A549 treated with dexamethasone at 1 μM for 4 hours (cell line): ENCODE data around the gene IMP3. TPM values are rescaled to one million over a fixed set of nuclear protein-coding genes. Genes with fewer than 3 reads are reported as not detected.

Experiments
- total RNA-seq: library from RNA; stranded (reverse); fragments of 200-300 nt; extraction: Qiagen RNA extraction; gene quantifications from 5 replicates; pipeline ENCODE4 v1.2.3, GENCODE V29; 2022

IMP3 gene, protein sequence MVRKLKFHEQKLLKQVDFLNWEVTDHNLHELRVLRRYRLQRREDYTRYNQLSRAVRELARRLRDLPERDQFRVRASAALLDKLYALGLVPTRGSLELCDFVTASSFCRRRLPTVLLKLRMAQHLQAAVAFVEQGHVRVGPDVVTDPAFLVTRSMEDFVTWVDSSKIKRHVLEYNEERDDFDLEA
- 90.4 to 117 TPM (median 108 TPM) in 5 replicates for total RNA-seq

DNA sequence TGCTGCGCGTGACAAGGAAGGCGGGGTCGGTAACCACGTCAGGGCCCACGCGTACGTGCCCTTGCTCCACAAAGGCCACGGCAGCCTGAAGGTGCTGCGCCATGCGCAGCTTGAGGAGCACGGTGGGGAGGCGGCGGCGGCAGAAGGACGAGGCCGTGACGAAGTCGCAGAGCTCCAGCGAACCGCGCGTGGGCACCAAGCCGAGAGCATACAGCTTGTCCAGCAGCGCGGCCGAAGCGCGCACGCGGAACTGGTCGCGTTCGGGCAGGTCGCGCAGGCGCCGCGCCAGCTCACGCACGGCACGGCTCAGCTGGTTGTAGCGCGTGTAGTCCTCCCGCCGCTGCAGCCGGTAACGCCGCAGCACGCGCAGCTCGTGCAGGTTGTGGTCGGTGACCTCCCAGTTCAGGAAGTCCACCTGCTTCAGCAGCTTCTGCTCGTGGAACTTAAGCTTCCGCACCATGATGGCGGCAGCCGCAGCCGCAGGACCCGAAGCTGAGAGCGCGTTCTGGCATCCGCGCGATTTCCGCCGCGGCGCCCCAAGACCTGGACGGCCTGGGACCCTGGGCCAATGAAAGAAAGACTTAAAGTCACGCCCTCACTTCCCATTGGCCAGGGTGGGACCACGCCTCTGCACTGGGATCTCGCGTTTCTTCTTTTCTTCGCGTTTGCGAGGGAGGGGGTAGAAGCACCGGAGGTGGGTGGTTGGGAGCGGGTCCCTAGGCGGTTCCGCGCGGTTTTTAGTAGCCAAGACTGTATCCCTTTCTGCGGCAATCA is at the start of gene IMP3:
Gene IMP3, minus strand, starts transcription at position 516 of the 774 bp plus-strand sequence. Its CDS starts 56 bp downstream, at position 460.

DNA sequence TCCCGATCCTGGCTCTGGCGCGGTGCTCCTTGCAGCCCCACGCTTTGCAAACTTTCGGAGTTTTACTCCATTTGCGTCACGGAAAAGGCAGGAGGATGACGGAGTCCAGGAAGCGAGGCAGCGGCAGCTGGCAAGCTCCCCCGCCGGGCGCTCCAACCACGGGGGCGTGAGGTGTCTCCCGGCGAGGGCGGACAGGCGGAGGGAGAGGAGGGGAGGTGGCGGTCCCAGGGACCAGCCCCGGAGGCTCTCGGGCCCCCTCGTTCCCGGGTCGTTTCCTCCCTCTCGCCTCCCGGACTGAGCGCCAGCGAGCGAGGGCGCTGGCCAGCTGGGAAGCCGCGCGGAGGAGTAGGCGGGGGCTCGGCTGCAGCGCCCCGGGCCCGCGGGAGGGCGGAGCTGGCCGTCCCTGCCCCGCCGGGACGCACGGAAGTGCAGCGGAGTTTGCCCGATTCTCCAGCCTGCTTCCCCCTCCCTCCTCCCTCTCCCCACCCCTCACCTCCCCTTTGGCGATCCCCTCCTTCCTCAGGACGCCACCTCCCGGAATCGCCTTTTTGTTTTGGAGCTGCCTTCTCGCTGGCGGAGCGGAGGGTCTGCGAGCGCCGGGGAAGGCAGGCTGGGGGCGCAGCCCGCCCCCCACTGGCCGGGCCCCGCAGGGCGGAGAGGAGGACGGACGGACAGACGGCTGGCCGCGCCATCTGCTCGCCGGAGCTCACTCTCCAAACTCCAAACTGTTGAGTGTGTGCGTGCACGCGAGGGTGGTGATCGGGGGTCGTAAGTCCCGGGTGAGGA is 7.5 kb upstream of the IMP3 start, which contains the start of gene SNX33:
Gene SNX33, plus strand, starts transcription at position 543 of the 786 bp plus-strand sequence. CDS start 1,191 bp downstream, outside the sequence.

DNA sequence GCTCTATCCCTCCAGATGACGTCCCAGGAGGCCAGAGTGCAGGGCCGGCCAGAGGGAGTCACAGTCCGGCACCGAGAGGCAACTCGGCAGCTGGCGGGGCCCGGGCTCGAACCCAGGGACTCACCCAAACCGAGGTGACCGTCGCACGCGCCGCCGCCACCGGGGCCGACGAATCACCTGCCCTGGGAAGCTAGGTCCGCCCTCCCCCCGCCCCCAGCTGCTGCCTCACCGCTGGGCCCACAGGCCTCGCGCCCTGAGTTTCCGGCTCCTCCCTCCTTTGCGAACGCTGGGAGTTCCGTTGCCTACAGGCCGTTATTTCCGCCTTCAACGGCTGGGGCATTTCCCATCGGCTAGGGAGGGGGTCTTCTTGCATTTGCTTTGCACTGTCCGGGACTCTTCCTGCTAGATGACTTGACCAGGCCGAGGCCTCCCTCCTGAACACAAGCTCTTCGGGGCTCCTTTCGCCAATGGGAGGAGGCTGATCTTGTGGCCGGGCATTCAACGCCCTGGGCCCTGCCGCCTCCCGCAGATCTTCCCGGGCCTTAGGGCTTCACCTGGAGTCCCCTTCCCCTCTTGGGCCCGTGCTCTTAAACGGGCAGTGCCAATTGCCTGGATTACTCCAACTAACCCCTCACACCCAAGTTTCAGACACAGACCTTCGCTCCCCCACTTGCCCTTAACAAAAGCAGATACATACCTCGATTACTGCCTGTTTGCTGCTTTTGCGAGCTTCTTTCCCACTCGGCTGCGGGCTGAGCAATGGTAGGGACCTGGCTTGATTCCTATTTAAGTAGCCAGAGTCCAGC is 14.3 kb downstream of the IMP3 start, which contains the start of gene SNUPN:
Gene SNUPN, minus strand, starts transcription at position 184 of the 806 bp plus-strand sequence. CDS start 4,674 bp downstream, outside the sequence.

Other genes with a start within 250 kb of the IMP3 start
- gene SIN3A, start 188.5 kb downstream of the IMP3 start, total RNA-seq: 27.1 to 39.9 TPM (median 32.3 TPM) in 5 replicates
- gene PTPN9, start 60.9 kb downstream of the IMP3 start, total RNA-seq: 39.6 to 53.9 TPM (median 50.2 TPM) in 5 replicates
- gene SNUPN, start 14.5 kb downstream of the IMP3 start, total RNA-seq: 29.0 to 31.8 TPM (median 30.8 TPM) in 5 replicates
- 12.2 to 17.0 TPM (median 15.4 TPM) in 5 replicates for gene SNX33, start 7.7 kb upstream of the IMP3 start, total RNA-seq
- 0.06 to 0.18 TPM (median 0.11 TPM) in 5 replicates for gene CSPG4, start 72.6 kb upstream of the IMP3 start, total RNA-seq
- gene UBE2Q2, start 203.2 kb upstream of the IMP3 start, total RNA-seq: 37.3 to 44.9 TPM (median 42.6 TPM) in 5 replicates